Measurements from ENCODE around the gene CRABP2. TPM values are rescaled to one million over a fixed set of nuclear protein-coding genes. Genes with fewer than 3 reads are reported as not detected.
A peak's percentile ranks its signal among the peaks of the same experiment; 100 is the strongest.

Gene CRABP2
- total RNA-seq = 229 TPM

- DNase-seq (ENCODE audit: low spot score) = peak; percentile 62
These were observed at the start of gene CRABP2 for GRCh38 chr1:156705321-156705917. Gene CRABP2, minus strand, starts transcription at chr1:156705583. Its CDS starts 137 bp downstream, at chr1:156705446.

- DNase-seq (ENCODE audit: low spot score) = no peak
These were observed 48.8 kb upstream of the CRABP2 start for GRCh38 chr1:156754219-156754618.

GRCh38 chr1:156752843-156753482 lies 47.6 kb upstream of the CRABP2 start:
- no peak for DNase-seq (ENCODE audit: low spot score)

- peak; percentile 99 for DNase-seq (ENCODE audit: low spot score)
These were observed 46.5 kb upstream of the CRABP2 start for GRCh38 chr1:156751757-156752481.

- no peak for DNase-seq (ENCODE audit: low spot score)
These were observed 46.0 kb upstream of the CRABP2 start, which contains the start of gene HDGF for GRCh38 chr1:156751451-156751756. Gene HDGF, minus strand, starts transcription at chr1:156751675. Its CDS starts 246 bp downstream, at chr1:156751429.

- DNase-seq (ENCODE audit: low spot score) = peak; percentile 73
These were observed 45.5 kb upstream of the CRABP2 start for GRCh38 chr1:156750711-156751450.

- DNase-seq (ENCODE audit: low spot score) = peak; percentile 79
These were observed 44.8 kb upstream of the CRABP2 start for GRCh38 chr1:156750191-156750672.

GRCh38 chr1:156749419-156750118 lies 44.2 kb upstream of the CRABP2 start:
- DNase-seq (ENCODE audit: low spot score) = no peak

- DNase-seq (ENCODE audit: low spot score) = peak; percentile 77
These were observed 43.5 kb upstream of the CRABP2 start for GRCh38 chr1:156748670-156749418.

- DNase-seq (ENCODE audit: low spot score) = no peak
These were observed 42.6 kb upstream of the CRABP2 start for GRCh38 chr1:156747742-156748669.

GRCh38 chr1:156746728-156747631 lies 41.6 kb upstream of the CRABP2 start:
- peak; percentile 88 for DNase-seq (ENCODE audit: low spot score)

- DNase-seq (ENCODE audit: low spot score) = no peak
These were observed 41.0 kb upstream of the CRABP2 start for GRCh38 chr1:156746406-156746727.

GRCh38 chr1:156745881-156746280 lies 40.5 kb upstream of the CRABP2 start:
- DNase-seq (ENCODE audit: low spot score) = no peak

GRCh38 chr1:156744786-156745419 lies 39.5 kb upstream of the CRABP2 start:
- no peak for DNase-seq (ENCODE audit: low spot score)

- no peak for DNase-seq (ENCODE audit: low spot score)
These were observed 39.0 kb upstream of the CRABP2 start for GRCh38 chr1:156744344-156744743.

- DNase-seq (ENCODE audit: low spot score) = no peak
These were observed 38.3 kb upstream of the CRABP2 start for GRCh38 chr1:156743367-156744302.

GRCh38 chr1:156742801-156743200 lies 37.4 kb upstream of the CRABP2 start:
- DNase-seq (ENCODE audit: low spot score) = no peak

Measured in ureter (tissue), 1 donor.